Sigmoid colon (tissue), 3 donors: ENCODE results near the gene RPE.

Experiments used
- POLR2A ChIP-seq, 2 donors: fragments of 450-650 bp; IDR thresholded peaks; one replicate each; pipeline ENCODE4 v1.6.1; 2016; ENCODE audit warnings: antibody characterized with exemption in 2 of 2, mild to moderate bottlenecking in 2 of 2, moderate library complexity in 2 of 2
- TF ChIP-seq, protein P1 (sequence below), 4 experiments: fragments of 450-650 bp in 3 of 4; fragments of 200-600 bp in 1 of 4; IDR thresholded peaks; one replicate each; pipeline ENCODE4 v1.5.1; 2016 to 2019; ENCODE audit warnings: antibody characterized with exemption in 4 of 4, mild to moderate bottlenecking in 3 of 4, moderate library complexity in 2 of 4

DNA sequence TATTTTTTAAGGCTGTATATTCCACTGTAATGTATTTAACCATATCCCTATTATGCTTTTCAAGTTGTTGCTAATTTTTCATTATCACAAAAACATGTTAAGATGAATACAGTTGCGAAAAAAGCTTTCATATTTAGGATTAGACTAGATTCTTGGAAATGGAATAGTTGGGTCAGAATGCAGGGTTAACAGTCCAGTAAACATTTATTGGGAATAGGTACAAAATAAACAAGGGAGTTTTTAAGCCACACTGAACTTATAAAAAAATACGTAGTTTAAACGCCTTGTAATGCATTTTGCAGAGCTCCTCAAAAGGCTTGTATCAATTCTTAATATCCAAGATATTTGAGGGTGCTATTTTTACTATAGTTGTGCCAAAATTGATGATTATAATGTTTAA is 35.6 kb downstream of the RPE start:
- no peak for TF ChIP-seq POLR2A (IDR thresholded peaks at IDR 0.05)
- TF ChIP-seq, protein P1, sequence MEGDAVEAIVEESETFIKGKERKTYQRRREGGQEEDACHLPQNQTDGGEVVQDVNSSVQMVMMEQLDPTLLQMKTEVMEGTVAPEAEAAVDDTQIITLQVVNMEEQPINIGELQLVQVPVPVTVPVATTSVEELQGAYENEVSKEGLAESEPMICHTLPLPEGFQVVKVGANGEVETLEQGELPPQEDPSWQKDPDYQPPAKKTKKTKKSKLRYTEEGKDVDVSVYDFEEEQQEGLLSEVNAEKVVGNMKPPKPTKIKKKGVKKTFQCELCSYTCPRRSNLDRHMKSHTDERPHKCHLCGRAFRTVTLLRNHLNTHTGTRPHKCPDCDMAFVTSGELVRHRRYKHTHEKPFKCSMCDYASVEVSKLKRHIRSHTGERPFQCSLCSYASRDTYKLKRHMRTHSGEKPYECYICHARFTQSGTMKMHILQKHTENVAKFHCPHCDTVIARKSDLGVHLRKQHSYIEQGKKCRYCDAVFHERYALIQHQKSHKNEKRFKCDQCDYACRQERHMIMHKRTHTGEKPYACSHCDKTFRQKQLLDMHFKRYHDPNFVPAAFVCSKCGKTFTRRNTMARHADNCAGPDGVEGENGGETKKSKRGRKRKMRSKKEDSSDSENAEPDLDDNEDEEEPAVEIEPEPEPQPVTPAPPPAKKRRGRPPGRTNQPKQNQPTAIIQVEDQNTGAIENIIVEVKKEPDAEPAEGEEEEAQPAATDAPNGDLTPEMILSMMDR (IDR thresholded peaks at IDR 0.05), result no peak
